Uterus (tissue), 2 donors: ENCODE measurements around the gene FAM180B.

Experiments
- CTCF ChIP-seq, 4 experiments: fragments of 200-600 bp in 2 of 4; fragments of 450-650 bp in 2 of 4; sonication (generic) in 2 of 4; IDR thresholded peaks; one replicate each; pipeline ENCODE4 v1.5.1; 2016 to 2019; ENCODE audit warnings: antibody characterized with exemption in 4 of 4, mild to moderate bottlenecking in 2 of 4, moderate library complexity in 1 of 4
- POLR2A ChIP-seq, 2 donors: fragments of 450-650 bp; IDR thresholded peaks; one replicate each; pipeline ENCODE4 v1.6.1; 2016; ENCODE audit warnings: antibody characterized with exemption in 2 of 2, mild to moderate bottlenecking in 1 of 2, moderate library complexity in 1 of 2

- TF ChIP-seq CTCF (IDR thresholded peaks at IDR 0.05) (no peak), POLR2A (IDR thresholded peaks at IDR 0.05) (no peak)
These were observed 46.8 kb upstream of the FAM180B start for GRCh38 chr11:47539681-47540039.
